ENCODE results near the gene PIGQ. TPM values are rescaled to one million over a fixed set of nuclear protein-coding genes. Genes with fewer than 3 reads are reported as not detected.
A peak's percentile ranks its signal among the peaks of the same experiment; 100 is the strongest.

Gene PIGQ
- total and polyA plus RNA-seq, 2 of the 13 experiments (the other 11 are each of a cell fraction or from before 2014, with no cell fraction given), result 7.7 to 19.7 TPM

GRCh38 chr16:527015-527903 lies 42.5 kb upstream of the PIGQ start, which contains the start of gene CAPN15 (continued):
- no peak for TF ChIP-seq ZSCAN30 (CRISPR knock-in tag; IDR thresholded peaks at IDR 0.05)
- no peak for TF ChIP-seq IKZF4 (CRISPR knock-in tag; IDR thresholded peaks at IDR 0.05; ENCODE audit: borderline replicate concordance, low read depth, not compliant biosample characterization)
- peak; percentile 6; the same call in 1 of the 2 replicates for TF ChIP-seq E2F5 (CRISPR knock-in tag; conservative IDR thresholded peaks at IDR 0.05)
- TF ChIP-seq ZBTB37 (CRISPR knock-in tag; IDR thresholded peaks at IDR 0.05), result no peak
- TF ChIP-seq PCBP2 (optimal IDR thresholded peaks at IDR 0.05; ENCODE audit: low read depth, low read length, poor library complexity, severe bottlenecking), result no peak
- peak; percentile 30; the same call in 1 of the 2 replicates for TF ChIP-seq SALL2 (CRISPR knock-in tag; IDR thresholded peaks at IDR 0.05)
- TF ChIP-seq ZSCAN12 (CRISPR knock-in tag; IDR thresholded peaks at IDR 0.05), result peak; percentile 45; the same call in 1 of the 2 replicates
- no peak for TF ChIP-seq ZNF782 (CRISPR knock-in tag; IDR thresholded peaks at IDR 0.05; ENCODE audit: borderline replicate concordance)
- TF ChIP-seq MYC (CRISPR knock-in tag; IDR thresholded peaks at IDR 0.05; ENCODE audit: borderline replicate concordance), result peak; percentile 76
- peak; percentile 82 for TF ChIP-seq GABPA (IDR thresholded peaks at IDR 0.05; ENCODE audit: low read depth, low read length)
- peak; percentile 76 for TF ChIP-seq GABPA (CRISPR knock-in tag; IDR thresholded peaks at IDR 0.05; ENCODE audit: low read depth)
- TF ChIP-seq KMT2B (CRISPR knock-in tag; IDR thresholded peaks at IDR 0.05), result no peak
- TF ChIP-seq ZNF547 (CRISPR knock-in tag; IDR thresholded peaks at IDR 0.05), result peak; percentile 84
- peak; percentile 29; the same call in 1 of the 2 replicates for TF ChIP-seq PAXIP1 (CRISPR knock-in tag; conservative IDR thresholded peaks at IDR 0.05)
- no peak for TF ChIP-seq MATR3 (CRISPR knock-in tag; IDR thresholded peaks at IDR 0.05)
- peak; percentile 98 for TF ChIP-seq ELK4 (CRISPR knock-in tag; IDR thresholded peaks at IDR 0.05; ENCODE audit: borderline replicate concordance)
- no peak for TF ChIP-seq JDP2 (CRISPR knock-in tag; IDR thresholded peaks at IDR 0.05; ENCODE audit: borderline replicate concordance)
- TF ChIP-seq ZNF839 (CRISPR knock-in tag; IDR thresholded peaks at IDR 0.05; ENCODE audit: borderline replicate concordance), result no peak
- TF ChIP-seq ZNF251 (CRISPR knock-in tag; IDR thresholded peaks at IDR 0.05), result 0 out of 2 replicates have a peak, but pooled peaks have one; percentile 19
- TF ChIP-seq MTF2 (CRISPR knock-in tag; IDR thresholded peaks at IDR 0.05; ENCODE audit: borderline replicate concordance), result no peak
- peak; percentile 84 for TF ChIP-seq AGO1 (IDR thresholded peaks at IDR 0.05; ENCODE audit: low read depth, low read length, poor library complexity, severe bottlenecking)
- TF ChIP-seq ZNF7 (CRISPR knock-in tag; IDR thresholded peaks at IDR 0.05), result no peak

All from HepG2 (cell line).